SH-SY5Y (cell line): ENCODE data around the gene NAV2.

Source experiments
- GATA2 ChIP-seq: IDR thresholded peaks from 2 replicates; pipeline ENCODE4 v1.6.1; 2011; ENCODE audit warnings: mild to moderate bottlenecking, low read depth, low read length
- GATA3 ChIP-seq: IDR thresholded peaks from 2 replicates; pipeline ENCODE4 v1.6.1; 2011; ENCODE audit warnings: low read depth, mild to moderate bottlenecking, low read length, moderate library complexity

NAV2 gene

DNA sequence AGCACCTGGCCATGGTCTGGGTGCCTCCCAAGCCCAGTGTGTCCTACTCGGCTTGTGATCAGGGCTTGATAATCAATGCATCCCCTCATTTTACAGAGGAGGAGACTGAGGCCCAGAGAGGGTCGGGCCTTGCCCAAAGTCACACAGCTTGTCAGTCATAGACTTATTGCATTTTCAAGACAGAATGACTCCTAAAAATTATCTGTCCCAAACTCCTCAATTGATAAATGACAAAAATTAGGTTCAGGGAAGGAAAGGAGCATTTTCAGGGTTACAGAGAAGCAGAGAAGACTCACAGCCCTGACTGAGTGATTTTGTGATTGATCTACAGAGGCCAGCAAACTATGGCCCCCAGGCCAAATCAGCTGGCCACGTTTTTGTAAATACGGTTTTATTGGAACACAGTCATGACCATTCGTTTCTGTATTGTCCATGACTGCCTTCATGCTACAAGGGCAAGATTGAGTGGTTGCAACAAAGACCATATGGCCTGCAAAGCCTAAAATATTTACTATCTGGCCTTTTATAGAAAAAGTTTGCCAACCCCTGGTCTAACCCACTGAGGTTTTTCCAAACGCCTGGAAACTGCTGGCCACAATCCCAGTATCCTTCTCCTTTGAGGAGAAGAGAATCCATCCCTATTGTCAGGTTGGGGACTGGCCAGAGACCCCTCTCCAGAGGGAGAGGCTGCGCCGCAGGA is 35.1 kb upstream of the NAV2 start:
- TF ChIP-seq GATA3: no peak

DNA sequence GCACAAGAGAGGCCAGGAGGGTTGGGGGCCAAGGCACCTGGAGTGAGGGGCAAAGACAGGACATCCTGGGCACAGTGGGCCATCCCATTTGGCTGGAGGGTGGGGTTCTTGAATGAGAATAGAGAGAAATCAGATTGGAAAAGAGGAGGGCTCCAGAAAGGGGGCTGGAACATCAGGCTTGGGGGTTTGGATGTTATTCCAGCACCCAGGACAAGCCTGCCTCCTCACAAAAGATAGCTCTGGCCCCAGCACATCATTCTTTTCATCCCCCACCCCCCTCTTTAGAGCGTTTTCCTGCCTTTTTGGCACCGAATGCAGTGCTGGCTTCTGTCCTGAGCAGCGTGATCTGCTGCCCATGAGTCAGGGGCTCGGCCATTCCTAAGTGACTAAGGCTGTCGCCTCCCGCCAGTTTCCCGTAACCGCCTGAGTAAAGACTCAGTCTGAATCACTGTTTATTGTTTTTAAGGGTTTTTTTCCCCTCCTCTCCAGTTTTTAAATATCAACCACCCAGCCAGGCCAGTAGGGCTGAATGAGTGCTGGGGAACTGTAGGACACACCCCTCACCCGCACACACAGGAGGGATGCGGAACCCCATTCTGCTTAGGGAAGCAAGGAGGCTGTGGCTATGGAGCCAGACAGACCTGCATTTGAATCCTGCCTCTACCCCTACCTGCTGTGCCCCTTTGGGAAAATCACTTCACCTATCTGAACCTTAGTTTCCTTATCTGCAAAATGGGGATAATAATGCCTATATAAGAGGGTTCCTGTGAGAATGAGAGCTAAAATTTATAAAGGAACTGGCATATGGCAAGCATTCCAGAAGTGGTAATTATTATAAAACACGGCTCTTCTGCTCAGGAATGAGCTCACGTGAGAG is 32.4 kb upstream of the NAV2 start:
- TF ChIP-seq GATA3 (no peak), GATA2 (no peak)

DNA sequence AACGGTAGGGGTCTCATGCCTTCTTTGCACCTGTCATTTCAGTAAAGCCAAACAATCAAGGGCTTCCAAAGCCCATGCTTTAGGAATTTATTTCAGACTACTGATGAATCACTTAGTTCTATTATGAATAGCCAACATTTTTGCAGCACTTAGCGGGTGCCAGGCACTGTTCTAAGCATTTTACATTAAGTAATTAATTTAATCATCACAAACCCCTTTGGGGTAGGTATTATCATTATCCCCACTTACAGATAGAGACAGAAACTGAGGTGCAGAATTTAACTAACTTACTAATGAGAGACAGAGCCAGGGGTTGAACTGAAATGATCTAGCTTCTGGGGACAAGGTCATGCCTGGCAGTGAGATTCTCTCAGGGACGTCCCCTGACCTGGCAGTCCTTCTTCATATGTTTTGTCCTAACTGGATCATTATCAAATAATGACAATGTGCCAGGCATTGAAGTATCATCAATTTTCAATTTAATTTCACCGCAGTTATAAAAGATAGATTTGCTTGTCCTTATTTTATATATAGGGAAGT is 31.7 kb upstream of the NAV2 start:
- TF ChIP-seq GATA3 (no peak), GATA2 (no peak)

DNA sequence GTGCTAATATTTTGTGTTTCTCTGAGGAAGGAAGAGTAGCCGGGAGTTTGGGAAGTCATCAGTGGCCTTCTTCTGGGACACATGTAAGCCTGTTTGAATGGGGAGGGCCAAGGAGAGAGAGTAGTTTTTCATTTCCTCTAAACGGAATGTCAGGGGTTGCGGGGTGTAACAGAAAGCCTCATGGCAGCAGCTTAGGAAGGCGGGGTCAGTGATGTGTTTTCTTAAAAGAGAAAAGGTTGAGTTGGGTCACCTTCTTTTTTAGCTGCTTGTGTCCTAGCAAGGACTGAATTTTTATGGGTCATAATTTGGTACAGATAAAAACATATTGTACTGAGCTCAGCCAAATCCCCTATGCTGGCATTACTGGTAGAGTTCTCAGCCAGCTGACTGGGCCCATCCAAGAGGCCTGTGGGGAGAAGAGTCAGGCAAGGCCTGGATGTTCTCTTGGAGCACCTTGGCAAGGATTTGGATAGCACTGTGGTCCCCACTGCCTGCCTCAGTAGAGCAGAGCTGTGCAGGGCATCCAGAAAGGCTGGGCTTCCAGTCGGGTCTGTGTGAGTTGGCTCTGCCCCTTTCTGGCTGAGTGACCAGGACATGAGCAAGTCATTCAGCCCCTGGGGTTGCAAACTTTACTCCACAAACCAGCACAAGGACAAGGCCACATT is 29.4 kb upstream of the NAV2 start:
- TF ChIP-seq GATA3 (no peak), GATA2 (no peak)

DNA sequence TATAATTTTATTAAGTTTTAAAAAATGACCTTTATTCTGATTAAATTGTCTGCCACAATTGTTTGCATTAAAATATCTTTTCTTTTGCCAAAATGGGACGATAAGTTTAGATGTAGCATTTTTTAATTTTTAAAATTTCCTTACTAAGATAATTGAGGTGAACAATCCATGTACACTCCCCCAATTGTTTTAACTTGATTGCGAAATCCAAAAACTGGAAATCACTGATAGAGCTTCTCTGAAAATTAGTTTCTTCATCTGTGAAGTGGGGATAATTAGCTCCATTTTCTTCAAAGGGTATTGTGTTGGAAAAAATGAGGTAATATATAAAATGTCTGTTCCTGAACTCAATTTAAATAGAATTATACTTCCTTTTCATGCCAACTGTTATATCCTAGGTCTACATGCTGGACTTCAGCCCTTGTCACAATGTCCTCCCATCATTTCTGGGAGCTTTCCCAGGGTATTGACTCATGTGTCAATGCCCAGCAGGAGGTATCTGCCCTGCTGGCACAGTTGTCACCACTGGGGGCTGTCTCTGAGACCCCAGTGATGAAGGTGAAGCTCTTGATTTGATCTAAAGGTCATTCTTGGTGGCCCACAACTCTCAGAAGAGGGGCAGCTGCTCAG is 28.7 kb upstream of the NAV2 start:
- no peak for TF ChIP-seq GATA3
- TF ChIP-seq GATA2: no peak

DNA sequence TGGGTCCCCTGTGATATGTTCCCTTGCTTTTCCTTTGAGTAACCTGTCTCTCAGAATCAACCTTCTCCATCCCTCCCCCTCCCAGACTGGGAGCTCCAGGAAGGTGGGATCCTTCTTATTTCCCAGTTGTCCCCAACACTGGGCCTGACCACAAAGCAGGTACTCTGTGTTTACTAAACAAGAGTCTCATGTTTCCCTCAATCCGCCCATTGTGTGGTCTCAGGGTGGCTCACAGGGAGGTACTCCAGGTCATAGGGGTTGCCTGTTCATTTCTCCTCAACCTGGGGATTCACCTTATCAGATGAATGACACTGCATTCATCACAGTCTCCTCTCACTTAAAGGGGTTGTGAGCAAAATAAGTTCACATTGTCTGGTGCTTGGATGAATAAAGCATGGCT is 26.4 kb upstream of the NAV2 start:
- TF ChIP-seq GATA2 (no peak), GATA3 (no peak)

DNA sequence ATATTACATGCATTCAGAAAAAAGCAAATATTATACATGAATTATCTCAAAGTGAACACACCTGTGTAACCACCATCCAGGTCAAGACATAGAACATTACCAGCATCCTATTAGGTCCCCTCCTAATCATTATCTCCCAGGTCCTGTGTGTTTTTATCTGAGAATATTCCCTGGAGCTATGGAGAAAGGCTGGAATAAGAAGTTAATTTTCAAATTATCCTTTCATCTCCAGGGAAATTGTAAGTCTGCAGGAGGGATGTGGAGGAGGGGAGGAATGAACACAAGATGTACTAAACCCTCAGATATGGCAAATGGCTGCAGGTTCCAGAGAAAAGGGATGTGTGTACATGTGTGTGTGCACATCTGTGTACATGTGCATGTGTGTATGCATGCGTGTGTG is 25.2 kb upstream of the NAV2 start:
- no peak for TF ChIP-seq GATA3
- no peak for TF ChIP-seq GATA2

DNA sequence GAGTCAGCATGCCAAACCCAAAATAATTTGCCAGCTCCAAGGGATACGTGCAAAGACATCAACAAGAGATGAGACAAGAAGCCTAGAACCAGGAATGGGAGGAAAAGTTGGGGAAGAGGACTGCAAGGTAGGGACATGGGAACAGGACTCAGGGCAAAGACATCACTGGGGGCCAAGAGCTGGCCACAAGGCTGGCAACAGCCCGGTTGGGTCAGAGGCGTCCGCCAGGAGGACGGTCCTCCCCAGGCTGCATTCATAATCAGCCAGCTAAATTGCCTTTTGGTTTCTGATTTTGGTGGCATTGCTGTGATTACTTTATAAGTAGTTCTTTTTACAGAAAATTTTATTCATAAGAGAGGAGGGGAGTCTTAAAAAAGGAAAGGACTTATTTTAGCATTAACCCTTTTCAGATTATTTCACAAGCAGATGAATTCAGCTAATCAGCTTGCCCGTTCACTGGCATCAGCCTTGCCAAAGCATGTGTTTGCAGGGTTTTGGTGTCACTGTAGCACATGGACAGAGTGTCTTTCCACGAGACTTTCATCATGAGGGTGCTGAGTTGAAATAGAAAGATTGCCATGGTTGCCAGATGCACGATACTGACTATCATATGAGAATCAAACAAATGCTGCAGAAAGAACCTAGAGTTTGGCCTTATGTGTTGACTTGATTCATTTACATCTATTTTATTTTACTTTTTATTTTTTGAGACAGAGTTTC is 23.2 kb upstream of the NAV2 start:
- TF ChIP-seq GATA2 (no peak), GATA3 (no peak)

DNA sequence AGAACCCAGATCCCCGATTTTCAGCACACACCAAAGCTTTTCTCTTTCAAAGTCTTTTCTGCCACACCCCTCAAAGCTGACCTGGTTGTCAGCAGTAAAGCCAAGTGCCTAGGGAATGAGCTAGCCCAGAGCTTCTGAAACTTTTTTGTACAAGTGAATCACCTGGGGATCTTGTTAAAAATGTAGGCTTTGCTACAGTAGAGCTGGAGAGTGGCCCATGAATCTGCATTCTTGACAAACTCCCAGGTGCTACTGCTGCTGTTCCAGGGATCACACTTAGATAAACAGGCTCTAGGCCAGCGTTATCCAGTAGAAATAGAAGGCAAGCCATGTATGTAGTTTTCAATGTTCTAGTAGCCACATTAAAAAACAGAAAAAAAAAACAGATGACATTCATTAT is 21.8 kb upstream of the NAV2 start:
- TF ChIP-seq GATA2 (no peak), GATA3 (no peak)

DNA sequence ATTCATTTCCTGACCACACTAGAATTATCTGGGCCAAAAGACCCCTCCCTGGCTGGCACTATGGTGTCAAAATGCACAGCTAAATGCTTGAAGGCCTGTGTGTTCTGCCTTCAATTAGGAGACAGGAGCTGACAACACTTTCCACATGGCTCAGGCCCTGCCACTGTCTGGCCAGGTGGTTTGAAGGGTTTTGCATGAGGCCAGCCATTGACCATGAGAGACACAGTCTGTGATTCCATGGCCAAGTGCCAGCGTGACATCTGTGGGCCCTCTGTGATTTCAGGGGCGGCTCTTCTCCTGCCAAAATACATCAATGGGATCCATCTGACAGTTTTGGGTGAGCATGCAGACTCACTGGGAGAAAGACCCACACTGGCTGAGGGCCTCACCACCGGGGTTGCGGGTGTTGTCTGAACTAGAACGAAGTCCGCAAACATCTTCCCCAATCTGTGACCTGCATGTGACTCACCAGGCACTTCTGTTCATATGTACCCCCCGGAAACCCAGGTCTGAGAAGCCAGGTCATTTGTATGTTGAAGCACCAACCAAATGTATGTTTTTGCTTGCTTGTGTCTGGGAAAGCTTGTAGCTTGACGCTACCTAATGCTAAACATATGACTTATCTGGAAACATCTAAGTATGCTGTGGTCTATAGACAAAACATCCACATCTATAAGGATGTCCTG is 20.7 kb upstream of the NAV2 start:
- TF ChIP-seq GATA3: no peak
- no peak for TF ChIP-seq GATA2

DNA sequence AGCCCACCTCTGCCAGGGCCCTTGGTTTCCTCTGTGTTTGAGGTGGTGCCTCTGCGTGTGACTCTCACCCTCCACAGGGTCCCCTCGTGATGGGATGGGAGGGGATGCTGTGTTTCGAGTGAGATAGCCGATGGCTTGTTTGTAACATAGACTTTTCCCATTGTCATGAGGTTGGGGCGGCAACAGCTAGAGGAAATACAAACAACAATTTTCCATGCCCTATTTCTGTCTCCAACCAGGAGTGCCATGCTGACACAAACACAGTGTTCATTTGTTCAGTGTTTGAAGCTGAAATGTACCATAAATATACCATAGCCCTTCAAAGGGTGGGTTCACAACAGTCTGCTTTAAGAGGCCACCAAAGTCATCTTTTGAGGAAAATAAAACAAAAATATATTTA is 19.5 kb upstream of the NAV2 start:
- TF ChIP-seq GATA2 (no peak), GATA3 (no peak)

DNA sequence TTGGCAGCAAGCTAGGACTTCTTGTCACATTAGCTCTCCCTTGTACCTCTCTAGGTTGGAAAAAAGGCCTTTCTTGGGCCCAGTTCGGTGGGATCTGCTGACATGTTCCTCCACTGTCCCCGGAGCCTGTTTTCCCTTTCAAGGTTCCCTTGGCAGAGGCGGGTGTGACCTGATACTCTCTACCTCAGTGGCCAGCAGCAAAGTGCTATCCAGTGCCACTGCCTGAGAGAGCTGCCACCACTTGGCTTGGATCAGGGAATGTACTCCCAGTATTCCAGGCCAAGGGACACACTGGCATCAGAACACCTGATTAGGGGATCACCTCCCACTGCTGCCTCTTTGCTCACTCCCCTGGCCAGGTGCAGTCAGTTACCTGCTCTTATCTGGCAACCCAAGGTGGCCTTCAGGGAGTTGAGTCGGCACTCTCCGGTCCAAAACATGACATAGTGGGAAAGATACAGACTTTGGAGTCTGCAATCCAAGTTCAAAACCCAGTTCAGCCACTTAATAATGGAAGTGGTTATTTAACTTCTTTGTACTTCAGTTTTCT is 17.8 kb upstream of the NAV2 start:
- TF ChIP-seq GATA3 (no peak), GATA2 (no peak)

DNA sequence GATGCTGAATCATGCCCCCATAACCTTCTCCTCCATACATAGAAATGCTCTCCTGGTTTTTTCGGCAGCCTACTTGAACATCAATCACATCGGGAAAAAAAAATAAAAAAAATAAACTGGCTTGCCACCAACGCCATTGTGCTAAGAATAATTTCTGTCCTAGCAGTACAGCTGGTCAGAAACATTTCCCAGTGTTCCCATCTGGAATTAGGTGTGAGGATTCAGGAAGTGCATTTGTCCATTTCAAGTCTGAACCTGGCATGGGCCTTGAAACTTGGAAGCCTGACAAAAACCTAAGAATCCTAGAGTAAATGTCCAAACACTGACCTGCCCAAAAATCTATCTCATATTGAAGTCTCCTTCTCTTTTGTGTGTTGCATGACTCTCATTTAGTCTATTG is 16.6 kb upstream of the NAV2 start:
- no peak for TF ChIP-seq GATA3
- TF ChIP-seq GATA2: no peak

DNA sequence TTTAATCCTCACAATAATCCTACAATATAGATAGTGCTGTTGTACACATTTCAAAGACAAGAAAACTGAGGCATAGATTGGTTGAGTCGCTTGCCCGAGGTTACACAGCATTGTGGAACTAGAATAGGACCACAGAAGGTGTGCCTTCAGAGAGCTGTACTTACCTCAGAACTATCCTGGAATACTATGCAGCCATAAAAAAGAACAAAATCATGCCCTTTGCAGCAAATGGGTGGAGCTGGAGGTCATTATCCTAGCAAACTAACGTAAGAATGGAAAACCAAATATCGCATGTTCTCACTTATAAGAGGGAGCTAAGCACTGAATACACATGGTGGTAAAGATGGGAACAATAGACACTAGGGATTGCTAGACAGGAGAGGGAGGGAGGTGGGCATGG is 15.7 kb upstream of the NAV2 start:
- no peak for TF ChIP-seq GATA3
- TF ChIP-seq GATA2: no peak

DNA sequence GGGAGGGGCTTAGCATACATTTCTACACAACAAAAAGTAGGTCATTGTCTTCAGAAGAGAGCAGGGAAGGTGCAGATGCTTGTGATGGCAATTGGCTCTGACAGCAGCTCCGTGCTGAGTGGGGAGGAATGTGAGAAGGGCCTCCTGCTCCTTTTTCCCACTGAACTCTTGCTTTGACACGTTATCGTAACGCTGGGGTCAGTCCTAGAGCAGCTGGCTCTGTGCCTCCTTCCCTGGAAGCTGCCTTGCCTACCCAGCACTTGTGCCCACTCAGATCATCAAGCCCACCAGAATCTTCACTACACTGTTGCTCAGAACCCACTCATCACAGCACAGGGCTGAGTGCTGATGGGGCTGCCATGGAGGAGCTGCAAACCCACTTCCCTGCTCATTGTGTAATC is 14.9 kb upstream of the NAV2 start:
- TF ChIP-seq GATA2 (no peak), GATA3 (no peak)
